Adrenal gland (tissue), 12 donors: ENCODE data around the gene LMO3. TPM values are rescaled to one million over a fixed set of nuclear protein-coding genes. Genes with fewer than 3 reads are reported as not detected.

ENCODE experiments used
- DNase-seq, 7 donors: peaks; one replicate each; pipeline ENCODE4 v3.0.0-alpha.2; 2019 to 2020
- H3K27ac ChIP-seq, 5 donors: fragments of 200-600 bp; sonication (generic) in 4 of 5; 1 replicate in 3 of 5; 2 replicates in 2 of 5; pipeline versions ENCODE4 v1.5.1 to v1.8.0; 2016 to 2020; ENCODE audit warnings: mild to moderate bottlenecking in 1 of 5
- H3K27me3 ChIP-seq: fragments of 200-600 bp; 2 replicates; pipeline ENCODE4 v1.8.0; 2021
- H3K36me3 ChIP-seq, 2 donors: fragments of 200-600 bp; replicated peaks in 1 of 2; 1 replicate in 1 of 2; 2 replicates in 1 of 2; pipeline versions ENCODE4 v1.5.1 to v1.8.0; 2018 to 2022
- H3K4me1 ChIP-seq, 2 donors: fragments of 200-600 bp; replicated peaks in 1 of 2; 1 replicate in 1 of 2; 2 replicates in 1 of 2; pipeline versions ENCODE4 v1.5.1 to v1.8.0; 2018 to 2021
- H3K4me3 ChIP-seq, 4 donors: fragments of 200-600 bp; sonication (generic) in 3 of 4; one replicate each; pipeline ENCODE4 v1.5.1; 2016 to 2018
- H3K9me3 ChIP-seq, 3 donors: fragments of 200-600 bp; sonication (generic) in 1 of 3; replicated peaks in 1 of 3; 1 replicate in 2 of 3; 2 replicates in 1 of 3; pipeline versions ENCODE4 v1.5.1 to v1.8.0; 2016 to 2021
- CTCF ChIP-seq, 6 experiments: fragments of 450-650 bp in 4 of 6; fragments of 200-600 bp in 2 of 6; sonication (generic) in 1 of 6; IDR thresholded peaks; 1 replicate in 5 of 6; 2 replicates in 1 of 6; pipeline versions ENCODE4 v1.5.1 to v1.8.0; 2016 to 2021; ENCODE audit warnings: antibody characterized with exemption in 6 of 6, mild to moderate bottlenecking in 2 of 6, moderate library complexity in 1 of 6
- POLR2A ChIP-seq, 2 donors: fragments of 450-650 bp; IDR thresholded peaks; one replicate each; pipeline ENCODE4 v1.6.1; 2017; ENCODE audit warnings: antibody characterized with exemption in 2 of 2, mild to moderate bottlenecking in 2 of 2, moderate library complexity in 1 of 2
- WGBS, 4 donors: extraction: QIAGEN DNeasy Blood & Tissue Kit in 2 of 4; methylation state at CpG; one replicate each; pipeline versions ENCODE4 v1.1.5 to v1.1.7; 2013 to 2017; 5-methylcytosine and 5-hydroxymethylcytosine counted together
- intact Hi-C, 2 donors: fragments of 100-400 bp; cut with DNase I; formaldehyde crosslinking; loops; one replicate each; pipeline versions ENCODE4 v1.14.1 to v1.15.0; 2022 to 2023
- polyA plus RNA-seq, 3 donors: library from polyadenylated mRNA; stranded (reverse); fragments of 200-250 nt in 2 of 3; fragments of 350-450 nt in 1 of 3; fragmentation: Illumina TruSeq in 1 of 3; extraction: RNeasy Lipid Tissue Mini Kit (QIAGEN cat#74804) in 1 of 3; gene quantifications; one replicate each; pipeline ENCODE4 v1.2.3, GENCODE V29; 2013 to 2014
- total RNA-seq, 9 donors: library from RNA; depleted of rRNA in 4 of 9; stranded (reverse); fragments of >200 nt in 4 of 9; fragments of 120-200 nt in 1 of 9; fragmentation: NEBNext Ultra II Directional in 1 of 9; extraction: Animal tissue kit (Norgen Biotek cat#: 25700) in 1 of 9; gene quantifications; one replicate each; pipeline versions ENCODE4 v1.1.0 to v1.2.4, GENCODE V29; 2013 to 2023
- donor health status: healthy with polysubstance abuse.
- donor health status: Bipolar disorder and iron deficiency.
- donor health status: DM: yes; HTN: yes; CAD: no.
- donor health status: DM: no; HTN: no; CAD: no.
- donor health status: DM: no; HTN: no; CAD: no.
- donor health status: DM: yes; HTN: yes; CAD: no.

Gene LMO3
- total and polyA plus RNA-seq, 12 donors: 0.89 to 21.8 (median 7.0) TPM

GRCh38 chr12:16590645-16591044 lies 15.3 kb downstream of the LMO3 start:
- intact Hi-C loops: no loop called here
- WGBS, 4 donors: 77 to 88% (median 78%) methylated on average over 3 of the region's 3 CpGs

GRCh38 chr12:16588812-16589211 lies 17.1 kb downstream of the LMO3 start:
- WGBS, 4 donors: 72 to 86% (median 80%) methylated on average over 6 of the region's 6 CpGs
- intact Hi-C loops: no loop called here
- no peaks in the 10 kb centered on the region for H3K36me3 ChIP-seq
- TF ChIP-seq CTCF (IDR thresholded peaks at IDR 0.05): no peak
- TF ChIP-seq POLR2A (IDR thresholded peaks at IDR 0.05): no peak
- no peaks in the 10 kb centered on the region for H3K27me3 ChIP-seq
- no peak for DNase-seq
- H3K4me1 ChIP-seq: no peaks in the 10 kb centered on the region
- no peaks in the 10 kb centered on the region for H3K9me3 ChIP-seq
- H3K27ac ChIP-seq: no peak overlapping the region
- H3K4me3 ChIP-seq: no peak overlapping the region

More at GRCh38 chr12:16590645-16591044, 15.3 kb downstream of the LMO3 start:
- no peak for DNase-seq
- Histone ChIP-seq H3K27ac (no peak overlapping the region), H3K27me3 (no peaks in the 10 kb centered on the region), H3K4me3 (no peak overlapping the region), H3K4me1 (no peaks in the 10 kb centered on the region), H3K36me3 (no peaks in the 10 kb centered on the region), H3K9me3 (no peaks in the 10 kb centered on the region)
- no peak for TF ChIP-seq POLR2A (IDR thresholded peaks at IDR 0.05)
- TF ChIP-seq CTCF (IDR thresholded peaks at IDR 0.05): no peak

- Histone ChIP-seq H3K4me3 (no peak overlapping the region), H3K9me3 (no peaks in the 10 kb centered on the region), H3K27ac (peak overlapping the region in 1 of 5 donors; percentile 20), H3K36me3 (no peaks in the 10 kb centered on the region), H3K27me3 (no peaks in the 10 kb centered on the region), H3K4me1 (no peaks in the 10 kb centered on the region)
- intact Hi-C loops: no loop called here
- TF ChIP-seq POLR2A (IDR thresholded peaks at IDR 0.05) (no peak), CTCF (IDR thresholded peaks at IDR 0.05) (no peak)
- DNase-seq: no peak
- 68 to 90% (median 82%) methylated on average over 1 of the region's 1 CpG for WGBS, 4 donors
Observed at GRCh38 chr12:16587514-16587913, 18.4 kb downstream of the LMO3 start.

- TF ChIP-seq POLR2A (IDR thresholded peaks at IDR 0.05): no peak
- no peak for TF ChIP-seq CTCF (IDR thresholded peaks at IDR 0.05)
- Histone ChIP-seq H3K36me3 (no peaks in the 10 kb centered on the region), H3K4me1 (no peaks in the 10 kb centered on the region), H3K27ac (peak overlapping the region in 1 of 5 donors; percentile 54), H3K4me3 (no peak overlapping the region), H3K27me3 (no peaks in the 10 kb centered on the region), H3K9me3 (no peaks in the 10 kb centered on the region)
- no peak for DNase-seq
- intact Hi-C loops: no loop called here
- 55 to 62% (median 58%) methylated on average over 3 of the region's 3 CpGs for WGBS, 4 donors
Observed at GRCh38 chr12:16587110-16587453, 18.9 kb downstream of the LMO3 start.
